Activated B cell treated with CpG ODN at 0.5 μM for 24 hours (primary cell): Measurements from ENCODE around the gene TMEM242. TPM values are rescaled to one million over a fixed set of nuclear protein-coding genes. Genes with fewer than 3 reads are reported as not detected.

Source experiments
- ATAC-seq: fragments of 200-7000 bp; cut with Tn5 transposase; one replicate; pipeline ENCODE4 v1.10.0; 2021; ENCODE audit warnings: low read depth, mild to moderate bottlenecking, moderate library complexity
- CTCF ChIA-PET: fragments of 350-600 bp; sonication (Branson Sonifier 250); formaldehyde crosslinking; loops from one replicate; lab custom pipeline; 2021; ENCODE audit warnings: antibody characterized with exemption; lab: Charles Lee
- POLR2A ChIA-PET: fragments of 350-600 bp; sonication (Branson Sonifier 250); formaldehyde crosslinking; loops from one replicate; lab custom pipeline; 2021; ENCODE audit warnings: antibody characterized with exemption; lab: Charles Lee
- DNase-seq: peaks from one replicate; pipeline ENCODE4 v3.0.0; 2022
- H3K27ac Mint-ChIP-seq: one replicate; pipeline ENCODE4 v1.8.0; 2020; ENCODE audit warnings: mixed read lengths
- H3K27me3 Mint-ChIP-seq: one replicate; pipeline ENCODE4 v1.8.0; 2021; ENCODE audit warnings: mixed read lengths
- H3K36me3 Mint-ChIP-seq: one replicate; pipeline ENCODE4 v1.8.0; 2021; ENCODE audit warnings: low read depth, mixed read lengths
- H3K4me1 Mint-ChIP-seq: one replicate; pipeline ENCODE4 v1.8.0; 2021; ENCODE audit warnings: mixed read lengths
- H3K4me3 Mint-ChIP-seq: one replicate; pipeline ENCODE4 v1.8.0; 2020; ENCODE audit warnings: mild to moderate bottlenecking, mixed read lengths
- H3K9me3 Mint-ChIP-seq: one replicate; pipeline ENCODE4 v1.8.0; 2020; ENCODE audit warnings: mixed read lengths
- CTCF ChIP-seq: fragments of 200-600 bp; IDR thresholded peaks from one replicate; pipeline ENCODE4 v1.8.0; 2022; ENCODE audit warnings: antibody characterized with exemption, mild to moderate bottlenecking
- intact Hi-C: fragments of 100-400 bp; cut with micrococcal nuclease; formaldehyde crosslinking; loops from one replicate; pipeline ENCODE4 v1.15.1; 2024
- total RNA-seq: library from RNA; stranded (reverse); gene quantifications from 2 replicates; pipeline ENCODE4 v1.2.3, GENCODE V29; 2022

TMEM242 gene
- total RNA-seq, 1 donor from 2014 or later = 17.6 TPM

- Mint-ChIP-seq H3K27me3 (peaks cover 37% of the 10 kb centered on the region), H3K36me3 (no peaks in the 10 kb centered on the region), H3K4me3 (no peak overlapping the region), H3K27ac (no peak overlapping the region), H3K4me1 (no peaks in the 10 kb centered on the region), H3K9me3 (no peaks in the 10 kb centered on the region)
- ChIA-PET CTCF (no interaction called here), POLR2A (interaction anchor here (0.7 kb wide), 2 partner anchors 237 to 512 kb away, joined by 3 to 5 read pairs; no protein-coding TSS in a partner anchor)
- DNase-seq = no peak
- intact Hi-C loops = no loop called here
- no peak for ATAC-seq
- TF ChIP-seq CTCF = no peak
Observed at GRCh38 chr6:157333956-157334355, 10.6 kb upstream of the TMEM242 start.

GRCh38 chr6:157333537-157333936 lies 10.2 kb upstream of the TMEM242 start:
- no peak for ATAC-seq
- CTCF ChIA-PET = no interaction called here
- Mint-ChIP-seq H3K4me1 (no peaks in the 10 kb centered on the region), H3K4me3 (no peak overlapping the region), H3K36me3 (no peaks in the 10 kb centered on the region), H3K27me3 (peaks cover 37% of the 10 kb centered on the region), H3K9me3 (no peaks in the 10 kb centered on the region), H3K27ac (no peak overlapping the region)
- POLR2A ChIA-PET = interaction anchor here (0.6 kb wide), 1 partner anchor 417 kb away, joined by 5 read pairs; no protein-coding TSS in a partner anchor
- TF ChIP-seq CTCF = no peak
- no peak for DNase-seq
- intact Hi-C loops = no loop called here

DNA sequence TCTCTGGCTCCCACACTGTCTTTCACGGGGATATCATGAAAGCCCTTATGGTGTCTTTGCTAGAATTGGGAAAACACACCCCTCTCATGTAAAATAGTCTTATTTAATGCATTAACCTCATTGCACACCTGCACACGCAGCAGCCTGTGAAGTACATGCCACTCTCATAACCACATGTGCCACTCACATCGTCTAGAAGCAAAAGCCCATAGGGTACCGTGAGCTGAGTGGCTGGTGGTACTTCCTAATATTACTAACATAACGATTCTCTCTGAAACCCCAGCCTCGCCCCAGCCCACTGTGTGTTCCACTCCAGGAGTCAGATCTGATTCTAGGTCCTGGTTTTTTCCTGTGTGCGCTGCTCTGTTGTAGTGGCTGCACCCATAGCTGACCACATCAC lies 9.5 kb upstream of the TMEM242 start:
- Mint-ChIP-seq H3K4me3 (no peak overlapping the region), H3K27ac (no peak overlapping the region), H3K27me3 (peaks cover 37% of the 10 kb centered on the region), H3K4me1 (no peaks in the 10 kb centered on the region), H3K36me3 (no peaks in the 10 kb centered on the region), H3K9me3 (no peaks in the 10 kb centered on the region)
- ATAC-seq (peak; percentile 21), DNase-seq (no peak)
- ChIA-PET POLR2A (no interaction called here), CTCF (no interaction called here)
- intact Hi-C loops = no loop called here
- no peak for TF ChIP-seq CTCF

DNA sequence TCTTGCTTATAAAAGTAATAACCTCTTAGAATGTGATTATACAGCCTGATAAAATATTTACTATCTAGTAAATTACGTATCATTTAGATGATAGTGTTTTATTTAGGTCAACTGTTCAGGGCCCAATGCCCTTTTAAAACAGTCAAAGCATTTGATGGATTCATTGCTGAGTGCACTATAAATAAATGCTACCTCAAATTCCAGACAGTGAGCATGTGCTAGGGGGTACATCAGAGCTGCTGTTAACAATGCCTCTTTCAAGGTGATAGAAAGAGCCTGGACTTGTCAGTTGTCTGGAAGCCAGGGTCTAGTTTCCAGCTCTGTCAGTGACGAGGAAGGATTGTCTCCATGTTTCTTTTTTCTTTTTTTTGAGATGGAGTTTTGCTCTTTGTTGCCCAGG lies 7.5 kb upstream of the TMEM242 start:
- Mint-ChIP-seq H3K27me3 (peaks cover 36% of the 10 kb centered on the region), H3K27ac (no peak overlapping the region), H3K36me3 (no peaks in the 10 kb centered on the region), H3K4me3 (no peak overlapping the region), H3K9me3 (no peaks in the 10 kb centered on the region), H3K4me1 (no peaks in the 10 kb centered on the region)
- intact Hi-C loops = no loop called here
- TF ChIP-seq CTCF = no peak
- POLR2A ChIA-PET = no interaction called here
- DNase-seq (no peak), ATAC-seq (no peak)
- CTCF ChIA-PET = interaction anchor here (0.6 kb wide), 1 partner anchor 334 kb away, joined by 3 read pairs; no protein-coding TSS in a partner anchor

GRCh38 chr6:157329829-157330228 lies 6.5 kb upstream of the TMEM242 start:
- ChIA-PET CTCF (no interaction called here), POLR2A (no interaction called here)
- Mint-ChIP-seq H3K27ac (no peak overlapping the region), H3K4me1 (no peaks in the 10 kb centered on the region), H3K9me3 (no peaks in the 10 kb centered on the region), H3K4me3 (no peak overlapping the region), H3K36me3 (no peaks in the 10 kb centered on the region), H3K27me3 (peaks cover 39% of the 10 kb centered on the region)
- no peak for TF ChIP-seq CTCF
- intact Hi-C loops = no loop called here
- ATAC-seq = no peak
- no peak for DNase-seq
